Thyroid gland (tissue), 4 donors: Measurements from ENCODE around the gene CHST1. TPM values are rescaled to one million over a fixed set of nuclear protein-coding genes. Genes with fewer than 3 reads are reported as not detected.

Experiments used
- DNase-seq, 2 donors: peaks; one replicate each; pipeline ENCODE4 v3.0.0-alpha.2; 2019
- H3K27ac ChIP-seq, 3 donors: fragments of 200-600 bp; sonication (generic); 1 replicate in 2 of 3; 2 replicates in 1 of 3; pipeline ENCODE4 v1.5.1; 2016 to 2019; ENCODE audit warnings: mild to moderate bottlenecking in 1 of 3, moderate library complexity in 1 of 3
- H3K27me3 ChIP-seq: fragments of 200-600 bp; sonication (generic); one replicate; pipeline ENCODE4 v1.5.1; 2019
- H3K36me3 ChIP-seq, 2 donors: fragments of 200-600 bp; sonication (generic); one replicate each; pipeline ENCODE4 v1.5.1; 2016 to 2019
- H3K4me1 ChIP-seq, 2 donors: fragments of 200-600 bp; sonication (generic); one replicate each; pipeline ENCODE4 v1.5.1; 2017 to 2019
- H3K4me3 ChIP-seq, 3 donors: fragments of 200-600 bp; sonication (generic); replicated peaks in 1 of 3; 1 replicate in 2 of 3; 2 replicates in 1 of 3; pipeline ENCODE4 v1.5.1; 2016; ENCODE audit warnings: mild to moderate bottlenecking in 1 of 3
- H3K9me3 ChIP-seq: fragments of 200-600 bp; sonication (generic); one replicate; pipeline ENCODE4 v1.5.1; 2017
- CTCF ChIP-seq, 6 experiments: fragments of 200-600 bp in 3 of 6; fragments of 450-650 bp in 3 of 6; sonication (generic) in 3 of 6; IDR thresholded peaks; one replicate each; pipeline ENCODE4 v1.5.1; 2016 to 2019; ENCODE audit warnings: antibody characterized with exemption in 6 of 6, mild to moderate bottlenecking in 2 of 6, inconsistent platforms in 1 of 6, moderate library complexity in 1 of 6
- POLR2A ChIP-seq, 2 donors: fragments of 450-650 bp; IDR thresholded peaks; one replicate each; pipeline ENCODE4 v1.6.1; 2017; ENCODE audit warnings: antibody characterized with exemption in 2 of 2, mild to moderate bottlenecking in 2 of 2, moderate library complexity in 1 of 2
- WGBS, 2 donors: methylation state at CpG; one replicate each; pipeline ENCODE4 v1.1.5; 2017; 5-methylcytosine and 5-hydroxymethylcytosine counted together
- intact Hi-C: fragments of 100-400 bp; cut with DNase I; formaldehyde crosslinking; loops from one replicate; pipeline ENCODE4 v1.15.1; 2023
- total RNA-seq, 4 donors: library from RNA; depleted of rRNA; stranded (reverse); fragments of >200 nt; gene quantifications; one replicate each; pipeline ENCODE4 v1.2.3, GENCODE V29; 2016

The CHST1 gene
- total RNA-seq, 4 donors from 2014 or later, result 19.3 to 28.9 (median 25.0) TPM

GRCh38 chr11:45624095-45624494, 41.3 kb downstream of the CHST1 start:
- no peak overlapping the region for H3K27ac ChIP-seq
- intact Hi-C loops, result no loop called here
- no peak for TF ChIP-seq POLR2A (IDR thresholded peaks at IDR 0.05)
- no peak for TF ChIP-seq CTCF (IDR thresholded peaks at IDR 0.05)
- WGBS, 2 donors, result 85 to 97% methylated on average over 2 of the region's 2 CpGs
- no peaks in the 10 kb centered on the region for H3K36me3 ChIP-seq
- no peak for DNase-seq
- H3K27me3 ChIP-seq, result no peaks in the 10 kb centered on the region
- no peak overlapping the region for H3K4me3 ChIP-seq
- H3K4me1 ChIP-seq, result peaks cover 20 to 30% of the 10 kb centered on the region in 2 donors
- H3K9me3 ChIP-seq, result no peaks in the 10 kb centered on the region

- Histone ChIP-seq H3K9me3 (no peaks in the 10 kb centered on the region), H3K36me3 (no peaks in the 10 kb centered on the region), H3K27ac (peak overlapping the region; percentile 62 to 72 (median 71)), H3K27me3 (no peaks in the 10 kb centered on the region), H3K4me1 (peaks cover 20 to 30% of the 10 kb centered on the region in 2 donors), H3K4me3 (no peak overlapping the region)
- no peak for TF ChIP-seq POLR2A (IDR thresholded peaks at IDR 0.05)
- peak; percentile 72 to 74 for DNase-seq
- intact Hi-C loops, result no loop called here
- 5 to 20% methylated on average over 2 of the region's 2 CpGs for WGBS, 2 donors
Measured at GRCh38 chr11:45622861-45623260, 42.6 kb downstream of the CHST1 start.

- no peak for DNase-seq
- Histone ChIP-seq H3K4me1 (peaks cover 20 to 30% of the 10 kb centered on the region in 2 donors), H3K9me3 (no peaks in the 10 kb centered on the region), H3K27ac (peak overlapping the region; percentile 62 to 72 (median 71)), H3K4me3 (no peak overlapping the region), H3K27me3 (no peaks in the 10 kb centered on the region), H3K36me3 (no peaks in the 10 kb centered on the region)
- 68 to 82% methylated on average over 1 to 2 of the region's 2 CpGs for WGBS, 2 donors
- TF ChIP-seq POLR2A (IDR thresholded peaks at IDR 0.05), result no peak
- no peak for TF ChIP-seq CTCF (IDR thresholded peaks at IDR 0.05)
- intact Hi-C loops, result no loop called here
Measured at GRCh38 chr11:45622283-45622682, 43.1 kb downstream of the CHST1 start.

- no peaks in the 10 kb centered on the region for H3K9me3 ChIP-seq
- H3K4me3 ChIP-seq, result no peak overlapping the region
- TF ChIP-seq POLR2A (IDR thresholded peaks at IDR 0.05) (no peak), CTCF (IDR thresholded peaks at IDR 0.05) (no peak)
- H3K27ac ChIP-seq, result peak overlapping the region; percentile 62 to 72 (median 71)
- peaks cover 20 to 30% of the 10 kb centered on the region in 2 donors for H3K4me1 ChIP-seq
- no peaks in the 10 kb centered on the region for H3K36me3 ChIP-seq
- DNase-seq, result no peak
- H3K27me3 ChIP-seq, result no peaks in the 10 kb centered on the region
- 60 to 67% methylated on average over 1 of the region's 1 CpG for WGBS, 2 donors
- intact Hi-C loops, result no loop called here
Measured at GRCh38 chr11:45621588-45621987, 43.8 kb downstream of the CHST1 start.

GRCh38 chr11:45620243-45620642, 45.2 kb downstream of the CHST1 start:
- 93 to 100% methylated on average over 1 to 3 of the region's 3 CpGs for WGBS, 2 donors
- TF ChIP-seq CTCF (IDR thresholded peaks at IDR 0.05) (no peak), POLR2A (IDR thresholded peaks at IDR 0.05) (no peak)
- no peak overlapping the region for H3K4me3 ChIP-seq
- H3K27ac ChIP-seq, result no peak overlapping the region
- DNase-seq, result no peak
- intact Hi-C loops, result no loop called here
- H3K36me3 ChIP-seq, result no peaks in the 10 kb centered on the region
- H3K27me3 ChIP-seq, result no peaks in the 10 kb centered on the region
- no peaks in the 10 kb centered on the region for H3K9me3 ChIP-seq
- peaks cover 20 to 30% of the 10 kb centered on the region in 2 donors for H3K4me1 ChIP-seq

DNA sequence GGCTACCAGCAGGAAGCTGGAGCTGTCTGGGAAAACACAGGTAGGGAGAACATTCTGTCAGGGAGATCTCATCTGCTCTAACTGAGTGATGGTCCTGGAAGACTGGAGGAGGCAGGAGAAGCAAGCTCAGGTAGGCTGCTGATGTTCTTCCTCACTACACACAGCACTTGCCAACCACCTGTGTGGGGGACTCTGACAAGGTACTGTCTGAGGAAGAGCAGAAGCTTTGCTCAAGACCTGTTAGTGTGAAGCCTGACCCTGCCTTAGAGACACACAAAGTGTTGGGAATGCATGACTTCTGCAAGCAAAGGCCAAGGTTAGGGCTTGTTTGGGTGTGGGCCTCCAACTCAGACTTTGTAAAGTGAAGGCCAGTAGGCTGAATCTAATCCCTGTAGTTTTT, 46.5 kb downstream of the CHST1 start:
- no peak overlapping the region for H3K4me3 ChIP-seq
- no peaks in the 10 kb centered on the region for H3K9me3 ChIP-seq
- no peak for TF ChIP-seq CTCF (IDR thresholded peaks at IDR 0.05)
- H3K36me3 ChIP-seq, result no peaks in the 10 kb centered on the region
- H3K4me1 ChIP-seq, result peaks cover 20 to 26% of the 10 kb centered on the region in 2 donors
- no peak overlapping the region for H3K27ac ChIP-seq
- intact Hi-C loops, result no loop called here
- no peak for DNase-seq
- H3K27me3 ChIP-seq, result no peaks in the 10 kb centered on the region
